Thyroid gland (tissue), 4 donors: ENCODE measurements around the gene TMEM125. TPM values are rescaled to one million over a fixed set of nuclear protein-coding genes. Genes with fewer than 3 reads are reported as not detected.

ENCODE experiments used
- DNase-seq, 2 donors: peaks; one replicate each; pipeline ENCODE4 v3.0.0-alpha.2; 2019
- H3K27ac ChIP-seq, 3 donors: fragments of 200-600 bp; sonication (generic); 1 replicate in 2 of 3; 2 replicates in 1 of 3; pipeline ENCODE4 v1.5.1; 2016 to 2019; ENCODE audit warnings: mild to moderate bottlenecking in 1 of 3, moderate library complexity in 1 of 3
- H3K27me3 ChIP-seq: fragments of 200-600 bp; sonication (generic); one replicate; pipeline ENCODE4 v1.5.1; 2019
- H3K36me3 ChIP-seq, 2 donors: fragments of 200-600 bp; sonication (generic); one replicate each; pipeline ENCODE4 v1.5.1; 2016 to 2019
- H3K4me1 ChIP-seq, 2 donors: fragments of 200-600 bp; sonication (generic); one replicate each; pipeline ENCODE4 v1.5.1; 2017 to 2019
- H3K4me3 ChIP-seq, 3 donors: fragments of 200-600 bp; sonication (generic); replicated peaks in 1 of 3; 1 replicate in 2 of 3; 2 replicates in 1 of 3; pipeline ENCODE4 v1.5.1; 2016; ENCODE audit warnings: mild to moderate bottlenecking in 1 of 3
- H3K9me3 ChIP-seq: fragments of 200-600 bp; sonication (generic); one replicate; pipeline ENCODE4 v1.5.1; 2017
- POLR2A ChIP-seq, 2 donors: fragments of 450-650 bp; IDR thresholded peaks; one replicate each; pipeline ENCODE4 v1.6.1; 2017; ENCODE audit warnings: antibody characterized with exemption in 2 of 2, mild to moderate bottlenecking in 2 of 2, moderate library complexity in 1 of 2
- WGBS, 2 donors: methylation state at CpG; one replicate each; pipeline ENCODE4 v1.1.5; 2017; 5-methylcytosine and 5-hydroxymethylcytosine counted together
- intact Hi-C: fragments of 100-400 bp; cut with DNase I; formaldehyde crosslinking; loops from one replicate; pipeline ENCODE4 v1.15.1; 2023
- total RNA-seq, 4 donors: library from RNA; depleted of rRNA; stranded (reverse); fragments of >200 nt; gene quantifications; one replicate each; pipeline ENCODE4 v1.2.3, GENCODE V29; 2016
- TF ChIP-seq, protein P1 (sequence below), 6 experiments: fragments of 200-600 bp in 3 of 6; fragments of 450-650 bp in 3 of 6; sonication (generic) in 3 of 6; IDR thresholded peaks; one replicate each; pipeline ENCODE4 v1.5.1; 2016 to 2019; ENCODE audit warnings: antibody characterized with exemption in 6 of 6, mild to moderate bottlenecking in 2 of 6, inconsistent platforms in 1 of 6, moderate library complexity in 1 of 6

Gene TMEM125
- total RNA-seq, 4 donors from 2014 or later: 50.8 to 127 (median 89.8) TPM

DNA sequence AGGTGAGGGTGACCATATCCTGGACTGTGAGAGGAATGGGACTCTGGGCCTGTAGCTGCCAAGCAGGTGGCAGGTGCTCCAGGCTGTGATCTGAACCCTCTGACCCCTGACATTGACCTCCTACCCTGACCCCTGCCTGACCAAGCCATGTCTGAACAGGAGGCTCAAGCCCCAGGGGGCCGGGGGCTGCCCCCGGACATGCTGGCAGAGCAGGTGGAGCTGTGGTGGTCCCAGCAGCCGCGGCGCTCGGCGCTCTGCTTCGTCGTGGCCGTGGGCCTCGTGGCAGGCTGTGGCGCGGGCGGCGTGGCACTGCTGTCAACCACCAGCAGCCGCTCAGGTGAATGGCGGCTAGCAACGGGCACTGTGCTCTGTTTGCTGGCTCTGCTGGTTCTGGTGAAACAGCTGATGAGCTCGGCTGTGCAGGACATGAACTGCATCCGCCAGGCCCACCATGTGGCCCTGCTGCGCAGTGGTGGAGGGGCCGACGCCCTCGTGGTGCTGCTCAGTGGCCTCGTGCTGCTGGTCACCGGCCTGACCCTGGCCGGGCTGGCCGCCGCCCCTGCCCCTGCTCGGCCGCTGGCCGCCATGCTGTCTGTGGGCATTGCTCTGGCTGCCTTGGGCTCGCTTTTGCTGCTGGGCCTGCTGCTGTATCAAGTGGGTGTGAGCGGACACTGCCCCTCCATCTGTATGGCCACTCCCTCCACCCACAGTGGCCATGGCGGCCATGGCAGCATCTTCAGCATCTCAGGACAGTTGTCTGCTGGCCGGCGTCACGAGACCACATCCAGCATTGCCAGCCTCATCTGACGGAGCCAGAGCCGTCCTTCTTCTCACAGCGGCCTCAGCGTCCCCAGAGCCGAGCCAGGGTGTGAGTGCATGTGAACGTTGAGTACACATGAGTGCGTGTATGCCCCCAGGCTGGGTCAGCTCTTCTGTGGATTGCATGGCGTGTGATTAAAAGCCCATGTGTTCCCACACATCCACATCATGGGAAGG is 3.1 kb downstream of the TMEM125 start:
- H3K36me3 ChIP-seq: peaks cover 0 to 4% of the 10 kb centered on the region in 2 donors
- TF ChIP-seq POLR2A (IDR thresholded peaks at IDR 0.05): no peak
- TF ChIP-seq, protein P1, sequence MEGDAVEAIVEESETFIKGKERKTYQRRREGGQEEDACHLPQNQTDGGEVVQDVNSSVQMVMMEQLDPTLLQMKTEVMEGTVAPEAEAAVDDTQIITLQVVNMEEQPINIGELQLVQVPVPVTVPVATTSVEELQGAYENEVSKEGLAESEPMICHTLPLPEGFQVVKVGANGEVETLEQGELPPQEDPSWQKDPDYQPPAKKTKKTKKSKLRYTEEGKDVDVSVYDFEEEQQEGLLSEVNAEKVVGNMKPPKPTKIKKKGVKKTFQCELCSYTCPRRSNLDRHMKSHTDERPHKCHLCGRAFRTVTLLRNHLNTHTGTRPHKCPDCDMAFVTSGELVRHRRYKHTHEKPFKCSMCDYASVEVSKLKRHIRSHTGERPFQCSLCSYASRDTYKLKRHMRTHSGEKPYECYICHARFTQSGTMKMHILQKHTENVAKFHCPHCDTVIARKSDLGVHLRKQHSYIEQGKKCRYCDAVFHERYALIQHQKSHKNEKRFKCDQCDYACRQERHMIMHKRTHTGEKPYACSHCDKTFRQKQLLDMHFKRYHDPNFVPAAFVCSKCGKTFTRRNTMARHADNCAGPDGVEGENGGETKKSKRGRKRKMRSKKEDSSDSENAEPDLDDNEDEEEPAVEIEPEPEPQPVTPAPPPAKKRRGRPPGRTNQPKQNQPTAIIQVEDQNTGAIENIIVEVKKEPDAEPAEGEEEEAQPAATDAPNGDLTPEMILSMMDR (IDR thresholded peaks at IDR 0.05): no peak
- intact Hi-C loops: no loop called here
- no peaks in the 10 kb centered on the region for H3K27me3 ChIP-seq
- WGBS, 2 donors: 97% methylated on average over 11 to 26 of the region's 46 CpGs
- no peak overlapping the region for H3K4me3 ChIP-seq
- no peak for DNase-seq
- no peaks in the 10 kb centered on the region for H3K9me3 ChIP-seq
- no peak overlapping the region for H3K27ac ChIP-seq
- peaks cover 20 to 41% of the 10 kb centered on the region in 2 donors for H3K4me1 ChIP-seq

- H3K36me3 ChIP-seq: peaks cover 0 to 4% of the 10 kb centered on the region in 2 donors
- no peak for DNase-seq
- H3K9me3 ChIP-seq: no peaks in the 10 kb centered on the region
- peak overlapping the region in 1 of 3 donors; percentile 32 for H3K27ac ChIP-seq
- no peaks in the 10 kb centered on the region for H3K27me3 ChIP-seq
- H3K4me1 ChIP-seq: peaks cover 18 to 37% of the 10 kb centered on the region in 2 donors
- WGBS, 2 donors: 93 to 95% methylated on average over 7 of the region's 7 CpGs
- intact Hi-C loops: no loop called here
- no peak overlapping the region for H3K4me3 ChIP-seq
- TF ChIP-seq POLR2A (IDR thresholded peaks at IDR 0.05): no peak
- TF ChIP-seq, protein P1 (IDR thresholded peaks at IDR 0.05): no peak
Measured at GRCh38 chr1:43273708-43274107, 3.9 kb downstream of the TMEM125 start.

GRCh38 chr1:43274125-43274803 is 4.5 kb downstream of the TMEM125 start:
- Histone ChIP-seq H3K27ac (peak overlapping the region in 2 of 3 donors; percentile 32 to 40), H3K9me3 (no peaks in the 10 kb centered on the region), H3K4me3 (no peak overlapping the region), H3K36me3 (peaks cover 0 to 4% of the 10 kb centered on the region in 2 donors), H3K4me1 (peaks cover 12 to 32% of the 10 kb centered on the region in 2 donors), H3K27me3 (no peaks in the 10 kb centered on the region)
- DNase-seq: peak; percentile 30 to 49
- intact Hi-C loops: no loop called here
- TF ChIP-seq, protein P1 (IDR thresholded peaks at IDR 0.05): no peak
- TF ChIP-seq POLR2A (IDR thresholded peaks at IDR 0.05): peak in 1 of 2 donors; percentile 16
- 39 to 43% methylated on average over 11 of the region's 11 CpGs for WGBS, 2 donors

DNA sequence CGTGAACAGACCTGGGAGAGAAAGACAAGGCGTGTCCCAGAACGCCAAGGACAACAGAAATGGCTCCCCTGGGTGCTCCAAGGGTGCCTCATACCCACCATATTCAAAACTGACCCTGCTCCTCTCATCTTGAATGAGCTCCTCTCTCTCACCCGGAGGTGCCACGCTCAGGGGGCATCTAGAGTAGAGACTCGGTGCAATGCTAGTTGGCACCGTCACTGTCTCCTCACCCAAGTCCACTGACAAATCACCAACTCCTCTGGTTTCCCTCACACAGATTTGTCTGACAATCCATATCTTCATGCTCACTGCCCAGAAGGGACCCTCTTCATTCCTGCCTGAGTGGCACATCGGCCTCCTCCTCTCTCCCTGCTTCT is 5.0 kb downstream of the TMEM125 start:
- Histone ChIP-seq H3K9me3 (no peaks in the 10 kb centered on the region), H3K36me3 (peaks cover 0 to 4% of the 10 kb centered on the region in 2 donors), H3K4me3 (no peak overlapping the region), H3K4me1 (peaks cover 8 to 26% of the 10 kb centered on the region in 2 donors), H3K27me3 (no peaks in the 10 kb centered on the region), H3K27ac (peak overlapping the region in 1 of 3 donors; percentile 40)
- WGBS, 2 donors: 90 to 91% methylated on average over 8 of the region's 8 CpGs
- intact Hi-C loops: no loop called here
- DNase-seq: no peak
- no peak for TF ChIP-seq POLR2A (IDR thresholded peaks at IDR 0.05)
- TF ChIP-seq, protein P1 (IDR thresholded peaks at IDR 0.05): no peak
